DOHH2 (cell line): ENCODE measurements around the gene MICAL2.

Experiments
- H3F3A ChIP-seq: fragments of 200-600 bp; sonication (generic), shearing (Covaris generic); 2 replicates; pipeline ENCODE4 v1.6.0; 2016; ENCODE audit warnings: antibody characterized with exemption, mild to moderate bottlenecking; ENCODE audit not compliant: control insufficient read depth, insufficient read depth
- H3K27ac ChIP-seq: fragments of 200-600 bp; sonication (generic); 2 replicates; pipeline ENCODE4 v1.5.1; 2014; ENCODE audit warnings: low read depth, mild to moderate bottlenecking, low read length, moderate library complexity
- H3K27me3 ChIP-seq: fragments of 200-600 bp; sonication (generic); 2 replicates; pipeline ENCODE4 v1.6.1; 2014; ENCODE audit warnings: mild to moderate bottlenecking, low read length, mixed read lengths; ENCODE audit not compliant: control insufficient read depth
- H3K36me3 ChIP-seq: fragments of 200-600 bp; sonication (generic); 2 replicates; pipeline ENCODE4 v1.6.1; 2014; ENCODE audit warnings: mild to moderate bottlenecking, low read length, moderate library complexity, mixed read lengths; ENCODE audit not compliant: control insufficient read depth
- H3K4me1 ChIP-seq: fragments of 200-600 bp; sonication (generic); 2 replicates; pipeline ENCODE4 v1.6.1; 2014; ENCODE audit warnings: mild to moderate bottlenecking, low read length, mixed read lengths; ENCODE audit not compliant: control insufficient read depth
- H3K4me2 ChIP-seq: fragments of 200-600 bp; sonication (generic); 2 replicates; pipeline ENCODE4 v1.6.0; 2014; ENCODE audit warnings: mild to moderate bottlenecking, low read length, moderate library complexity
- H3K4me3 ChIP-seq: fragments of 200-600 bp; sonication (generic); 2 replicates; pipeline ENCODE4 v1.5.1; 2014; ENCODE audit warnings: mild to moderate bottlenecking, low read length, mixed read lengths
- H3K79me2 ChIP-seq: fragments of 200-600 bp; sonication (generic); 2 replicates; pipeline ENCODE4 v1.6.1; 2014; ENCODE audit warnings: mild to moderate bottlenecking, low read length, mixed read lengths; ENCODE audit not compliant: control insufficient read depth
- H3K9me2 ChIP-seq: fragments of 200-600 bp; sonication (generic); replicated peaks from 2 replicates; pipeline ENCODE4 v1.6.1; 2014; ENCODE audit warnings: mild to moderate bottlenecking, low read length, mixed read lengths; ENCODE audit not compliant: control insufficient read depth
- H3K9me3 ChIP-seq: fragments of 200-600 bp; sonication (generic); 2 replicates; pipeline ENCODE4 v1.6.1; 2014; ENCODE audit warnings: antibody characterized with exemption, low read length, mixed read lengths; ENCODE audit not compliant: control insufficient read depth, insufficient read depth
- H4K20me1 ChIP-seq: fragments of 200-600 bp; sonication (generic); 2 replicates; pipeline ENCODE4 v1.6.0; 2014; ENCODE audit warnings: low read depth, mild to moderate bottlenecking, antibody characterized with exemption, low read length, moderate library complexity; ENCODE audit not compliant: control insufficient read depth, insufficient read depth
- CTCF ChIP-seq: fragments of 200-600 bp; sonication (generic); IDR thresholded peaks from one replicate; pipeline ENCODE4 v1.5.1; 2014; ENCODE audit warnings: antibody characterized with exemption, mild to moderate bottlenecking, low read depth, low read length; ENCODE audit not compliant: poor library complexity, severe bottlenecking
- EZH2phosphoT487 ChIP-seq: fragments of 200-600 bp; sonication (generic); IDR thresholded peaks from 2 replicates; pipeline ENCODE4 v1.6.1; 2017; ENCODE audit warnings: borderline replicate concordance, mild to moderate bottlenecking, antibody characterized with exemption, low read length, moderate library complexity, mixed read lengths

Gene MICAL2

GRCh38 chr11:12211331-12212065 is 101.1 kb downstream of the MICAL2 start:
- Histone ChIP-seq H3K27ac (no peak overlapping the region), H3F3A (no peaks in the 10 kb centered on the region), H3K36me3 (no peaks in the 10 kb centered on the region), H3K4me2 (no peak overlapping the region), H3K4me3 (no peak overlapping the region), H3K4me1 (no peaks in the 10 kb centered on the region), H3K9me3 (no peaks in the 10 kb centered on the region), H3K9me2 (no peaks in the 10 kb centered on the region), H3K27me3 (peaks cover 8% of the 10 kb centered on the region), H4K20me1 (no peaks in the 10 kb centered on the region), H3K79me2 (no peaks in the 10 kb centered on the region)
- TF ChIP-seq CTCF (no peak), EZH2phosphoT487 (no peak)

GRCh38 chr11:12212174-12212820 is 101.9 kb downstream of the MICAL2 start:
- Histone ChIP-seq H3K4me3 (no peak overlapping the region), H3K79me2 (no peaks in the 10 kb centered on the region), H3K36me3 (no peaks in the 10 kb centered on the region), H3F3A (no peaks in the 10 kb centered on the region), H3K4me1 (no peaks in the 10 kb centered on the region), H3K4me2 (no peak overlapping the region), H4K20me1 (no peaks in the 10 kb centered on the region), H3K27me3 (peaks cover 8% of the 10 kb centered on the region), H3K9me3 (no peaks in the 10 kb centered on the region), H3K9me2 (no peaks in the 10 kb centered on the region), H3K27ac (no peak overlapping the region)
- no peak for TF ChIP-seq EZH2phosphoT487
- no peak for TF ChIP-seq CTCF

- H4K20me1 ChIP-seq, result no peaks in the 10 kb centered on the region
- no peaks in the 10 kb centered on the region for H3K9me3 ChIP-seq
- no peaks in the 10 kb centered on the region for H3K36me3 ChIP-seq
- TF ChIP-seq EZH2phosphoT487 (no peak), CTCF (no peak)
- no peaks in the 10 kb centered on the region for H3K9me2 ChIP-seq
- H3K27ac ChIP-seq, result no peak overlapping the region
- H3K79me2 ChIP-seq, result no peaks in the 10 kb centered on the region
- H3K4me2 ChIP-seq, result no peak overlapping the region
- H3K27me3 ChIP-seq, result peaks cover 8% of the 10 kb centered on the region
- no peaks in the 10 kb centered on the region for H3F3A ChIP-seq
- H3K4me3 ChIP-seq, result no peak overlapping the region
- H3K4me1 ChIP-seq, result no peaks in the 10 kb centered on the region
Observed at GRCh38 chr11:12212821-12213185, 102.4 kb downstream of the MICAL2 start.
